CD1c-positive myeloid dendritic cell (primary cell): ENCODE measurements around the gene MYB.
A peak's percentile ranks its signal among the peaks of the same experiment; 100 is the strongest.
"Not testable (repeated sequence)": the region's sequence is repeated elsewhere in the genome, so short reads cannot be mapped to it uniquely, and the experiment has no call there.

Experiments used
- DNase-seq: peaks from one replicate; pipeline ENCODE4 v3.0.0-alpha.2; 2016; ENCODE audit errors: extremely low spot score

MYB gene

GRCh38 chr6:135221505-135221904 is 40.4 kb downstream of the MYB start:
- DNase-seq = no peak

GRCh38 chr6:135222623-135223022 is 41.5 kb downstream of the MYB start:
- no peak for DNase-seq

DNA sequence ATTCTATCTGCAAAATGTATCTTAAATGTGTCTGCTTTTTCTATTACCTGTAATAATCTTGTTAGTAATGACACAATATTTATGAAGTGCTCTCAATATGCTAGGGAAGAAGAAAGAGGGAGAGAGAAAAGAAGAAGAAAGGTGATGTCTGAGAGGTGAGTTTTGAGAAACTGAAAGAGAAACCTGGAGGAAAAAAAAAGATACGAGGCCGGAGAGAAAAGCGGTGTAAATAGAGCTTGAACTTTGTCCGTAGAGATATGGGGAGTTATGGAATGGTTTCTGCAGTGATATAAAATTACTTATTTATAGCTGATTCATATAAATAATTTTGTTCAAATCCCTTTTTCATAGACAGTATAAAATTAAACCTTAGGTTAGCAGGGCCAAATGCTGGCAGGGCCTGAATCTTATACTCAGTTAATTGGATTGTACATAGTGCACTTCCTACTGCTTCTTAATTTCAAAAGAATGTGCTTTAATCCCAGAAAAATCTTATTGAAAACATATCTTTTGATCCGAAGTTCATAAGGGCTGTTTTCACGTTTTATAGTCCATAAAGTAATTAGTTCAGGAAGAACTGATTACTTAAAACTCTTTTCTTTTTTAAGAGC is 43.0 kb downstream of the MYB start:
- DNase-seq = no peak

DNA sequence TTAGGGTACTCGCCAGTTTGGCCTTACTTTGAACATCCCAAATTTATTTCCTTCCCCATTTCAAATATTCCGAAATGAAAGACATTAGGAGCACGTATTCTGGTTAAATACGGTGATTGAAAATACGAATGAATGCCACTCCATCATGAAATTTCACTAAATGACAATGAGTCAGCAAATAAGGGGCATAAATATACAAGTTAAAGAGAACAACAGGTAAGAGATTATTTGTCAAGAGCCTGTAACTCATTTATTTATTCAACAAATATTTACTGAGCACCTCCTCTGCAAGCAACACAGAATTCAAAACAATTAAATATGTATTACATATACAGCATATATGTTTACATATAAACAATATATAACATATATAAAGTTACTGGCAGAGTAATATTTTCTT is 44.8 kb downstream of the MYB start:
- no peak for DNase-seq

- DNase-seq = no peak
Observed at GRCh38 chr6:135226537-135226936, 45.4 kb downstream of the MYB start.

- no peak for DNase-seq
Observed at GRCh38 chr6:135227349-135227748, 46.2 kb downstream of the MYB start.

- no peak for DNase-seq
Observed at GRCh38 chr6:135227758-135228157, 46.6 kb downstream of the MYB start.

- DNase-seq = no peak
Observed at GRCh38 chr6:135228486-135228885, 47.4 kb downstream of the MYB start.

- DNase-seq = peak; percentile 42
Observed at GRCh38 chr6:135229996-135230395, 48.9 kb downstream of the MYB start.

DNA sequence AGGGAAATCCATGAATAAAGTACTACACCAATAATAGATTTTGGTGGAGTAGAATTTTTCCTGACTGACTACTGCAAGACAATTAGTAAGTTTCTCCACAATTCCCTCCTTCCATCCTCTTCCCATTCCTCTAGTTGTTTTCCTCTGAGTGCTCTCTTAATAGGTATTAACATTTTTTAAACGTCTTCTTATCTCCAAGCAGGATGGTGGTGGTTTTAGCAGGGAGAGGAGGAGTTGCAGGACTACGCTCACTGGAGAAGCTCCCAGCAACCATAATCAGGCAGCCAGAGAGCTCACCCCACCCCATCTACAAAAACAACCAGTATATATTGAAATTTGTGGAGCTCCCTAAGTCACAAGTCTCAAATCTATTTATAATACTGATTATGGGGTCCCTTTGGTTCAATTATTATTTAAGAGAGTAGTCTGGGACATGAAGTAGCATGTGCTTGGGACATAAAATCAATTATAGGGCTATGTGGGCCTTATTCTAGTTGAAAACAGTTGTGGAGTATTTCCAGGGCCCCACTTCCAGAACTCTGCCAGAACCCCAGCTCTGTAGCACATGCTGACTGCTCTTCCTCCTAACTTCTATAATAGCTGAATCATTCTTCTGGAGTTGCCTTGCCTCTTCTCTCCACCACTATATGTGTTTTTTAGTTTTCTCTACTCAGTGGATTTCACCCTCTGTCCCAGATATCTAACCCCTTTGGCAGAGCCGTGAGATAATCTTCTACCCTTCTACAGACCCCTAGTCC is 49.8 kb downstream of the MYB start:
- DNase-seq = no peak

DNA sequence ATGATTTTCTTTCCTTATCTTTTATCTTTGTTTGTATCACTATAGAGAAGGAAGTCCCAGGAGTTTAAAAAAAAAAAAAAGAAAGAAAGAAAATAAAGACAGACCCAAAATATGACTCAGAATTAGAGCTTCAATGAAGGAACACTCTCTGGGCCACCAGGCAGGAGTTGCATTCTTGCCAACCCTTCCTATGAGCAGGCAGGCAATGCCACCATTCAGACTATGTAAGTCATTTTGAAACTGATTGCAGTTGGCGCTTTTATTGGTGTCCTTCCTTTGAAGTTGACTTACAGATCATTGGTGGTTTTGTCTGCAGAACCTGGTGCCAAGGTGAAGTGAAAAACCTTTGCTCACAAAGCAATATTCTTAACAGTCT is 50.3 kb downstream of the MYB start:
- DNase-seq = no peak

DNA sequence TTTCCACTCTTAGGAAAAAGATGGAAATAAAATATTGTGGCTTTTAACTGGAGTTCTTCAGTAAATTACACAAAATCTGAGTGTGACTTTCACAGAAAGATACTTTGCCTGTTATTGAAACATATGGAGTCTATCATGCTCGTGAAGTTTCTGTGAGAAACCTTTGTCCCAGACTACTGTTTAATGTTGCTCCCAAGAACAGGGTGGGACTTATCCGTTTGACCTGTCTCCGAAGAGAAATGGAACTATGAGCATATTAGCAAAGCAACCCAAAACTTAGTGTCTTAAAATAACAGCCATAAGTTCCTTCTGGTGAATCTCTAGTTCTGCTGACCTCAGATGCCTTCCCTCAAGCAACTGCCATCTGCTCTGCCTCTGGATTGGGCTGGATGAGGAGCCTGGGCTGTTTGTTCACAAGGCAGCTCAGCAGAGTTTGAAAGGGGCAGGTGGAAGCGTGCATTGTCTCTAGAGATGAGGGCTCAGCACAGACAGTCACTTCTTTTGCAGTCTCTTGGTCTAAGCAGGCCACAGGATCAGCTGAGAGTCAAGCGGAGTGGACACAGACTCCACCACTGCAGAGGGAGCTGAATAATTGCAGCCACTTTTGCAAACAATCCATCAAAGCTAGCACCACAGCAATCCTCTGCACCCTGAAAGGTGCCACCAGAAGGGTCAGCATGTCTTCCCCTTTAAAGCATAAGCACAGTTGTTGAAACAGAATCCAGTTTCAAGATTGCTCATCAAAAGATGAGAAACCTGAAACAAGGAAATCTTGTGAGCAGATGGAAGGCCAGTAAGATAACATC is 52.8 kb downstream of the MYB start:
- DNase-seq = no peak

DNA sequence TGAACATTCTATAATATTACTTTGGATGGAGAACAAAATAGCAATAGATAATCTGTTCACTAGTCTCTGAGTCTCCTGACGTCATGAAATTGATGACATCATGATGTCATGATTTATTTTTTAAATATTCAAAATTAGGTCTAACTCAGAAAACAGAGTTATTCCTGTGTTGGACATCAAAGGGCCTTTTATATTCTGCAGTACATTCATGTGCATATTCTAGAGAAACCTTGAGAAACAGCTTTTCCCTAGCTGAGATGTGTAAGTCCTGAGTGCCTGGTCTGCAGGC is 53.3 kb downstream of the MYB start:
- DNase-seq = no peak

GRCh38 chr6:135235716-135236115 is 54.6 kb downstream of the MYB start:
- no peak for DNase-seq

DNA sequence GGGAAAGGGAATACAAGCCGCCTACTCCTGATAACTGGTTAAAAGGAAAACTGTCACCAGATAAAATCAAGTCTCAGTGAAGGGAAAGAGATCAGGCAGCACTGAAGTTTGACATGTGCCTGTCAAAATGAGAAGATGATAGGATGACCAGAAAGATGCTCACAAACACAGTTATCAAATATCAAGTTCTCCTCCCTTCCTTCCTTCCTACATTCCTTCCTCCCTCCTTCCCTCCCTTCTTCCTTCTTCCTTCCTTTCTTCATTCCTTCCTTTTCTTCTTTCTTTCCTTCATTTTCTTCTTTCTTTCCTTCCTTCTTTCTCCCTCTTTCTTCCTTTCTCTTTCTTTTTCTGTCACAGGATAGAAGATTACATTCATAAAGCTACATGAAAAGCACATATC is 55.2 kb downstream of the MYB start:
- DNase-seq = no peak

GRCh38 chr6:135236732-135237131 is 55.6 kb downstream of the MYB start:
- DNase-seq = no peak

DNA sequence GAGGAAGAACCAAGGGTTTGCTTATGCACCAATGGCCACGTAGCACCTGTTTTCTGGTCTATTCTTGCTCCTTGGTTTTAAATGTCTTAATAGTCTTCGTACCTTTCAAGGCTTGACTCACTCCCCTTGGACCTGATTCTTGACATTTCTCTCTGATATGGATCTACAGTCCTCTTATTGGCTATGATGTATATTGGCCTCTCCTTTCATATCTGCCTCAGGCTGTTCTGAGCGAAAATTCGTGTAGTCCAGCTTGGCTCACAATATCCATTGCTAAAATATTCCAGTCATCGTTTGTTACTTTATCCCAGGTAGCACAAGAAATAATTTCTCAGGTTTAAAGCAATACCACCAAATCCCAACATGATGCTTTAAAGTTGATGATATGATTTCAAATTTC is 59.6 kb downstream of the MYB start:
- no peak for DNase-seq

DNA sequence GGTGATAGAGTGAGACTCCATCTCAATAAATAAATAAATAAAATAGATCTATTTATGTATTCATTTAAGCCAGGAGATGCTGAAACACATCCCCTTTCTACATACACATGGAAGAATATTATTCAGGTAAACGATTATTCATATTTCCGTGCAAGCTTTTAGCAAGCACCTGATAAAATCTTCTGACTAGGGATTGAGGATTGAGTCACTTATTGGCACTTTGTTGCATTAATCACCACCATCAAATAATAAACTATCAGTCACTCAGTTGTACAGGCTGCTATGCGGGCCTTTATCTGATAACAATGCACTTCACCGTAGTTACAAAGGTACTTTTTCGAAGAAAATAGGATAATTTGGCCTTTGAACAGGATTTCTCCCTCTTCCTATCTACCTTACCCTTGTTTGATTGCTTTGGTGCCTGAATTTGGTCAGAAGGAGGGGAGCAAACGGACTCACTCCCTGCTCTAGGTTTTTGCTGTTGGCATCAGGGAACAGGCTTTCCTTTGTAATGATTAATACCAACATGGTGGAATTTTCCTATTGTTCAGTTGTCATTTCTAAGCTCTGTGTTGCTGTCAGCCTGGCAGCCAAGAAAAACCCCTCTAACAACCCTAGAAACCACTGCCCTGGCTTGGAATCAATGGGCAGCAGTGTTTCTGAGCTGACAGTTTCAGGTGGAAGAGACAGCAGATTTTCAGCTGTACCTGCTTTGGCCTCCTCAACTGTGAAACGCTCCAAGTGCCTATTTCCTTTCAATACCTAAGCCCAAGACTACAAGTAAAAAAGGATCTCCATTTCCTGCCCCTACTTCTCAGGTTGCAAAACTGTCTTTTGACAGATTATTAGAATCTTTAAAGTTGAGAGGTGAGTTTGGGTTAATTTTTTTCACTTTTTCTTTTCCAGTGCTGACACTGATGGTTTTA is 63.0 kb downstream of the MYB start:
- DNase-seq = no peak

DNA sequence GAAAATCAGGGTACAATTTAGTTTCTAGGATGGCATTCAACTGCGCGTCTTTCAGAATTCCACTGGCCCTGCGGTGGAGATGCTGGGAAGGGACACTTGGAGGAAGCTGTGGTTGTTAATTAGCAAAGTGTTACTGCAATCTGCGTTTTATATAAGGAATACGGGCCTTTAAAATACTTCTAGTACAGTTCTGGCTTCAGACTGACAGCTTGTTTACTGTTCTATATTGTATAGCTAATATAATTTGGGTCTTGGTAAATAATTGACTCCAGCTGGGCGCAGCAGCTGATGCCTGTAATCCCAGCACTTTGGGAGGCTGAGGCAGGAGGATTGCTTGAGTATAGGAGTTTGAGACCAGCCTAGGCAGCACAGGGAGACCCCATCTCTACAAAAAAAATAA is 63.7 kb downstream of the MYB start:
- DNase-seq = no peak

- DNase-seq = not testable (repeated sequence)
Observed at GRCh38 chr6:135246412-135247012, 65.4 kb downstream of the MYB start.

DNA sequence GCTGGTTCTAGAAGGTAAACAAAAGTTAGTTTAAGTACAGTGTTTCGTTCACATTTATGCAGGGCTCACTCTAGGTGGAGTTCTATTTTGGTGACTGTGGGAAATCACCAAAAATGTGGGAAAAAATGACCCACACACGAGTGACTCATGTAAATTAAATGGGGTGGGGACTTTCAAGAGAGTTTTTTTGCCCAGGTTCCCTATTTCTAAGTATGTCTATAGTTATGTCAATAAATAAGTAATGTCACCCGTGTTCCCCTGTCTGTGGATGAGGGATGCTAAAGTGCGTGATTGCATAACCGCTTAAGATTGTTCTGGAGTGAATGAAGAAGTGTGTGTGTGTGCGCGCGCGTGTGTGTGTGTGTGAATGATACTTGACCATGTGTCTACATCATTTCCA is 69.1 kb downstream of the MYB start:
- DNase-seq = peak; percentile 34
